GM12878 (cell line): Measurements from ENCODE around the gene USO1.

Experiments
- CHD2 ChIP-seq: IDR thresholded peaks from 2 replicates; pipeline ENCODE4 v1.6.1; 2011; ENCODE audit warnings: low read depth, low read length, improper control_type of control experiment, borderline replicate concordance
- CREB1 ChIP-seq: IDR thresholded peaks from 2 replicates; pipeline ENCODE4 v1.6.1; 2012; ENCODE audit warnings: low read depth, mild to moderate bottlenecking, inconsistent platforms
- FOXK2 ChIP-seq: fragments of 450-650 bp; IDR thresholded peaks from 2 replicates; pipeline ENCODE4 v1.6.1; 2017; ENCODE audit warnings: mild to moderate bottlenecking, moderate library complexity
- GATAD2B ChIP-seq: fragments of 450-650 bp; conservative IDR thresholded peaks from 2 replicates; pipeline ENCODE4 v1.6.1; 2017; ENCODE audit warnings: low read depth, mild to moderate bottlenecking, moderate library complexity
- MYC ChIP-seq: IDR thresholded peaks from 2 replicates; pipeline ENCODE4 v1.6.1; 2011; ENCODE audit warnings: mild to moderate bottlenecking, low read length, moderate library complexity, inconsistent platforms; ENCODE audit not compliant: insufficient read depth, insufficient replicate concordance, insufficient read length, severe bottlenecking
- NR2C2 ChIP-seq: IDR thresholded peaks from 2 replicates; pipeline ENCODE4 v1.6.1; 2011; ENCODE audit warnings: borderline replicate concordance, low read depth; ENCODE audit not compliant: control insufficient read depth, insufficient read length
- NR2F1 ChIP-seq: fragments of 450-650 bp; conservative IDR thresholded peaks from 2 replicates; pipeline ENCODE4 v1.6.1; 2017; ENCODE audit warnings: mild to moderate bottlenecking
- NRF1 ChIP-seq: conservative IDR thresholded peaks from 2 replicates; pipeline ENCODE4 v1.6.1; 2011; ENCODE audit warnings: mild to moderate bottlenecking, low read depth, low read length, improper control_type of control experiment
- POLR2AphosphoS5 ChIP-seq: IDR thresholded peaks from 2 replicates; pipeline ENCODE4 v1.6.1; 2011; ENCODE audit warnings: mild to moderate bottlenecking, low read length, inconsistent platforms
- REST ChIP-seq: IDR thresholded peaks from 2 replicates; pipeline ENCODE4 v1.6.1; 2012; ENCODE audit warnings: mild to moderate bottlenecking, low read depth, low read length
- RFX5 ChIP-seq: IDR thresholded peaks from 2 replicates; pipeline ENCODE4 v1.6.1; 2011; ENCODE audit warnings: low read depth, low read length, improper control_type of control experiment
- RUNX3 ChIP-seq: IDR thresholded peaks from 2 replicates; pipeline ENCODE4 v1.6.1; 2012; ENCODE audit warnings: low read length, inconsistent platforms
- TF ChIP-seq, protein P1 (sequence below), 3 experiments: IDR thresholded peaks in 2 of 3; conservative IDR thresholded peaks in 1 of 3; 2 replicates each; pipeline ENCODE4 v1.5.1; 2011; ENCODE audit warnings: low read depth in 3 of 3, low read length in 3 of 3, mild to moderate bottlenecking in 3 of 3, control low read depth in 2 of 3, moderate library complexity in 2 of 3, inconsistent platforms in 1 of 3, mixed read lengths in 1 of 3; ENCODE audit not compliant: control insufficient read depth in 2 of 3, insufficient read depth in 1 of 3; ENCODE audit errors: extremely low read depth in 1 of 3

DNA sequence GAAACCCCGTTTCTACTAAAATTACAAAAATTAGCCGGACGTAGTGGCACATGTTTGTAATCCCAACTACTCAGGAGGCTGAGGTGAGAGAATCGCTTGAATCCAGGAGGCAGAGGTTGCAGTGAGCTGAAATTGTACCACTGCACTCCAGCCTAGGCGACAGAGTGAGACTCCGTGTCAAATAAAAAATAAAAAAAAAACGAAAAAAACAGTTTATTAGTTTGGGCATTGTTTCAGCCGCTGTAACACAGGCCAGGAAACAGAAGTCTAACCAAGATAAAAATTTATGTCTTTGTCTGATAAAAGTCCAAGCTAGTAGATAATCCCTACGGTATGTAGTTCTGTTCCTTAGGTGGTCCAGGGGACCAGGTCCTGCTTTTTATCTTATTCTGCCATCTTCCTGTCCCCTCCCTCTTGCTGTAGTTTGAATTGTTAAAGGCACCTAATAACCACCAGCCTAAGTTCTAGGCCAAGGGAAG lies 21.4 kb downstream of the USO1 start:
- TF ChIP-seq, protein P1, sequence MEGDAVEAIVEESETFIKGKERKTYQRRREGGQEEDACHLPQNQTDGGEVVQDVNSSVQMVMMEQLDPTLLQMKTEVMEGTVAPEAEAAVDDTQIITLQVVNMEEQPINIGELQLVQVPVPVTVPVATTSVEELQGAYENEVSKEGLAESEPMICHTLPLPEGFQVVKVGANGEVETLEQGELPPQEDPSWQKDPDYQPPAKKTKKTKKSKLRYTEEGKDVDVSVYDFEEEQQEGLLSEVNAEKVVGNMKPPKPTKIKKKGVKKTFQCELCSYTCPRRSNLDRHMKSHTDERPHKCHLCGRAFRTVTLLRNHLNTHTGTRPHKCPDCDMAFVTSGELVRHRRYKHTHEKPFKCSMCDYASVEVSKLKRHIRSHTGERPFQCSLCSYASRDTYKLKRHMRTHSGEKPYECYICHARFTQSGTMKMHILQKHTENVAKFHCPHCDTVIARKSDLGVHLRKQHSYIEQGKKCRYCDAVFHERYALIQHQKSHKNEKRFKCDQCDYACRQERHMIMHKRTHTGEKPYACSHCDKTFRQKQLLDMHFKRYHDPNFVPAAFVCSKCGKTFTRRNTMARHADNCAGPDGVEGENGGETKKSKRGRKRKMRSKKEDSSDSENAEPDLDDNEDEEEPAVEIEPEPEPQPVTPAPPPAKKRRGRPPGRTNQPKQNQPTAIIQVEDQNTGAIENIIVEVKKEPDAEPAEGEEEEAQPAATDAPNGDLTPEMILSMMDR (IDR thresholded peaks at IDR 0.05 in 2 of 3, conservative IDR thresholded peaks at IDR 0.05 in 1 of 3; ENCODE audit: control insufficient read depth in 2 of 3, extremely low read depth in 1 of 3, insufficient read depth in 1 of 3, low read depth in 3 of 3, low read length in 3 of 3), result no peak
- TF ChIP-seq FOXK2 (no peak), MYC (no peak), CHD2 (no peak), REST (no peak), RUNX3 (no peak), NR2C2 (no peak), NR2F1 (no peak), RFX5 (no peak), GATAD2B (no peak), POLR2AphosphoS5 (no peak), CREB1 (no peak), NRF1 (no peak)
